Activated T-cell treated with anti-CD3 and anti-CD28 coated beads, Interleukin-2, amount 50 U/mL, for 72 hours (primary cell): ENCODE results near the gene UPK3B. TPM values are rescaled to one million over a fixed set of nuclear protein-coding genes. Genes with fewer than 3 reads are reported as not detected.
A peak's percentile ranks its signal among the peaks of the same experiment; 100 is the strongest.
"Not testable (repeated sequence)": the region's sequence is repeated elsewhere in the genome, so short reads cannot be mapped to it uniquely, and the experiment has no call there.

Experiments
- ATAC-seq, 2 donors: fragments of 150-1000 bp; cut with Tn5 transposase; replicated peaks in 1 of 2; 2 replicates each; pipeline ENCODE4 v1.10.0; 2021; ENCODE audit warnings: moderate library complexity in 2 of 2, mild to moderate bottlenecking in 1 of 2
- DNase-seq, 2 donors: peaks; one replicate each; pipeline ENCODE4 v3.0.0; 2021 to 2022; ENCODE audit warnings: mixed read lengths in 1 of 2
- H3K27ac Mint-ChIP-seq: one replicate; pipeline ENCODE4 v1.8.0; 2022; ENCODE audit warnings: mild to moderate bottlenecking, moderate library complexity, mixed read lengths
- H3K27me3 Mint-ChIP-seq: one replicate; pipeline ENCODE4 v1.8.0; 2022; ENCODE audit warnings: low read depth, mixed read lengths
- H3K36me3 Mint-ChIP-seq, 2 donors: one replicate each; pipeline ENCODE4 v1.8.0; 2022; ENCODE audit warnings: mixed read lengths in 2 of 2, mild to moderate bottlenecking in 1 of 2; ENCODE audit not compliant: insufficient read depth in 2 of 2
- H3K4me1 Mint-ChIP-seq: one replicate; pipeline ENCODE4 v1.8.0; 2022; ENCODE audit warnings: low read depth, mixed read lengths
- H3K4me3 Mint-ChIP-seq, 2 donors: one replicate each; pipeline ENCODE4 v1.8.0; 2022; ENCODE audit warnings: mild to moderate bottlenecking in 2 of 2, mixed read lengths in 2 of 2, moderate library complexity in 2 of 2
- H3K9me3 Mint-ChIP-seq, 2 donors: one replicate each; pipeline ENCODE4 v1.8.0; 2022; ENCODE audit warnings: mixed read lengths in 2 of 2
- total RNA-seq, 2 donors: library from RNA; stranded (reverse); gene quantifications; one replicate each; pipeline ENCODE4 v1.2.3, GENCODE V29; 2022

UPK3B gene
- total RNA-seq, 2 donors from 2014 or later, result 3.2 to 3.3 TPM

- ATAC-seq, H3K27ac Mint-ChIP-seq, H3K9me3 Mint-ChIP-seq, H3K27me3 Mint-ChIP-seq, H3K4me1 Mint-ChIP-seq, H3K36me3 Mint-ChIP-seq, H3K4me3 Mint-ChIP-seq, DNase-seq: not testable (repeated sequence)
These were observed 29.7 kb upstream of the UPK3B start for GRCh38 chr7:76480403-76481253.

GRCh38 chr7:76482660-76483059 is 27.7 kb upstream of the UPK3B start:
- not testable (repeated sequence) for H3K27me3 Mint-ChIP-seq, H3K9me3 Mint-ChIP-seq, H3K36me3 Mint-ChIP-seq, H3K4me3 Mint-ChIP-seq, H3K27ac Mint-ChIP-seq, ATAC-seq, DNase-seq, H3K4me1 Mint-ChIP-seq

GRCh38 chr7:76483081-76483480 is 27.3 kb upstream of the UPK3B start:
- H3K9me3 Mint-ChIP-seq, H3K27me3 Mint-ChIP-seq: not testable (repeated sequence)

GRCh38 chr7:76484456-76484855 is 25.9 kb upstream of the UPK3B start:
- H3K27ac Mint-ChIP-seq, H3K27me3 Mint-ChIP-seq, H3K4me1 Mint-ChIP-seq, DNase-seq, H3K4me3 Mint-ChIP-seq, ATAC-seq, H3K9me3 Mint-ChIP-seq, H3K36me3 Mint-ChIP-seq: not testable (repeated sequence)

More at GRCh38 chr7:76483081-76483480, 27.3 kb upstream of the UPK3B start:
- H3K36me3 Mint-ChIP-seq, H3K4me1 Mint-ChIP-seq, DNase-seq, ATAC-seq, H3K27ac Mint-ChIP-seq, H3K4me3 Mint-ChIP-seq: not testable (repeated sequence)

GRCh38 chr7:76485822-76486610 is 24.3 kb upstream of the UPK3B start:
- not testable (repeated sequence) for H3K4me3 Mint-ChIP-seq, H3K27me3 Mint-ChIP-seq, H3K9me3 Mint-ChIP-seq, H3K4me1 Mint-ChIP-seq, H3K36me3 Mint-ChIP-seq, H3K27ac Mint-ChIP-seq, DNase-seq
- ATAC-seq, result peak; percentile 27 to 29

- DNase-seq (peak; percentile 35 to 50), ATAC-seq (peak; percentile 98 to 99)
- not testable (repeated sequence) for H3K27ac Mint-ChIP-seq, H3K9me3 Mint-ChIP-seq, H3K27me3 Mint-ChIP-seq, H3K36me3 Mint-ChIP-seq, H3K4me1 Mint-ChIP-seq
- peak overlapping the region; percentile 34 to 39 for H3K4me3 Mint-ChIP-seq
These were observed 23.7 kb upstream of the UPK3B start for GRCh38 chr7:76486618-76487017.

- H3K27ac Mint-ChIP-seq, result not testable (repeated sequence)
These were observed 22.4 kb upstream of the UPK3B start for GRCh38 chr7:76487969-76488368.

GRCh38 chr7:76492139-76492538 is 18.2 kb upstream of the UPK3B start:
- DNase-seq, H3K4me1 Mint-ChIP-seq, H3K27me3 Mint-ChIP-seq, H3K36me3 Mint-ChIP-seq, H3K9me3 Mint-ChIP-seq, ATAC-seq, H3K4me3 Mint-ChIP-seq, H3K27ac Mint-ChIP-seq: not testable (repeated sequence)

More at GRCh38 chr7:76487969-76488368, 22.4 kb upstream of the UPK3B start:
- not testable (repeated sequence) for ATAC-seq, H3K9me3 Mint-ChIP-seq, H3K4me3 Mint-ChIP-seq, DNase-seq, H3K27me3 Mint-ChIP-seq, H3K4me1 Mint-ChIP-seq, H3K36me3 Mint-ChIP-seq

GRCh38 chr7:76495717-76496116 is 14.6 kb upstream of the UPK3B start:
- H3K27ac Mint-ChIP-seq, H3K4me3 Mint-ChIP-seq, H3K9me3 Mint-ChIP-seq, ATAC-seq, DNase-seq, H3K36me3 Mint-ChIP-seq, H3K4me1 Mint-ChIP-seq, H3K27me3 Mint-ChIP-seq: not testable (repeated sequence)

GRCh38 chr7:76497918-76498582 is 12.3 kb upstream of the UPK3B start:
- H3K27me3 Mint-ChIP-seq, ATAC-seq, H3K36me3 Mint-ChIP-seq, H3K4me3 Mint-ChIP-seq, H3K9me3 Mint-ChIP-seq, H3K27ac Mint-ChIP-seq, DNase-seq, H3K4me1 Mint-ChIP-seq: not testable (repeated sequence)

- not testable (repeated sequence) for H3K9me3 Mint-ChIP-seq, H3K4me1 Mint-ChIP-seq, H3K27ac Mint-ChIP-seq, H3K27me3 Mint-ChIP-seq, DNase-seq, H3K4me3 Mint-ChIP-seq, H3K36me3 Mint-ChIP-seq, ATAC-seq
These were observed 11.7 kb upstream of the UPK3B start for GRCh38 chr7:76498583-76499200.

- ATAC-seq, result peak in 1 of 2 donors; percentile 51
- H3K27ac Mint-ChIP-seq, H3K4me3 Mint-ChIP-seq, H3K9me3 Mint-ChIP-seq, H3K36me3 Mint-ChIP-seq, H3K27me3 Mint-ChIP-seq, DNase-seq, H3K4me1 Mint-ChIP-seq: not testable (repeated sequence)
These were observed 11.0 kb upstream of the UPK3B start for GRCh38 chr7:76499201-76499923.
